SK-N-MC (cell line): ENCODE results near the gene ACBD5.

Experiments
- EZH2 ChIP-seq: fragments of 200-600 bp; sonication (generic); IDR thresholded peaks from one replicate; pipeline ENCODE4 v1.6.1; 2017; ENCODE audit warnings: antibody characterized with exemption
- FOXP2 ChIP-seq: optimal IDR thresholded peaks from 2 replicates; pipeline ENCODE3; 2011; ENCODE audit warnings: mild to moderate bottlenecking, moderate library complexity; ENCODE audit not compliant: insufficient read depth; ENCODE audit errors: extremely low read length, control extremely low read depth
- POLR2AphosphoS5 ChIP-seq: IDR thresholded peaks from 2 replicates; pipeline ENCODE4 v1.6.1; 2012; ENCODE audit warnings: mild to moderate bottlenecking, low read depth, low read length, borderline replicate concordance

- no peak for TF ChIP-seq POLR2AphosphoS5
- TF ChIP-seq EZH2, result no peak
- TF ChIP-seq FOXP2, result no peak
Observed at GRCh38 chr10:27157150-27157549, 83.4 kb downstream of the ACBD5 start.
